Measurements from ENCODE around the gene UBE3D.
"Not testable (repeated sequence)": the region's sequence is repeated elsewhere in the genome, so short reads cannot be mapped to it uniquely, and the experiment has no call there.

UBE3D gene

DNA sequence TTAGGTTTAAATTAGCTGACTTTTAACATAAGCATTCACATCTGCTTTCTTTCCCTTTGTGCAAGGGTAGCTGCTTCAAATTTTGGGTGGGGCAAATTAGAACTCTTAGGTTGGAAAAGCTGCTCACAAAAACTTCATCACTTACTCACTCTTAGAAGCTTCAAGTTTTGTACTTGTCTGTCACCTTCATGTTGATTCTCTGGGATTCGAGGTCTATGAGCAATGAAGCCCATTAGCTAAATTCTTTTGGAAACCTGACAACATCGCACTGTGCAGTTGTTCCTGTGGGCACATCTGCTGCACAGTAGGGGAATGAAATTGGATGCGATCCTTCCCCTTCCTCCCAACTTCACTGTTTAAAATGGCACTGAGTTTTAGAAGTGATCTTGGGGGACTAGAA is 156.1 kb downstream of the UBE3D start:
- DNase-seq, result no peak

DNA sequence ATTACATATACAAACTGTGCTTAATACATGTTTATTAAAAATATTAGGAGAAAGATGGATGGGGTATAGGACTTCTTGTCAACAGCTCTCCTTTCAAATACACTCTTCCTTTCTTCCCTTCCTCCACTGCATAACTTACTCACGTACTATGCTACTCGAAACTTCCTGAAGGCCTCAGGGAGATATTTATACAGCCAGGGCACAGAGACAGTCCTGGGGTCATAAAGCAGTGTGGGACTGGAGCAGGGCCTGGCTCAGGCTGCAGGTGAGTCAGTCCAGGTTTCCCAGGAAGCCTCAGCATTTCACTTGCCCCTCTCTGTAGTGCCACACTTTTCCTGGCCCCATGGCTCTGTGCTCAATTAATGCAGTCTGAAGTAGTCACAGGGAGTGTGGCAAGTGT is 157.0 kb downstream of the UBE3D start:
- no peak for DNase-seq

DNA sequence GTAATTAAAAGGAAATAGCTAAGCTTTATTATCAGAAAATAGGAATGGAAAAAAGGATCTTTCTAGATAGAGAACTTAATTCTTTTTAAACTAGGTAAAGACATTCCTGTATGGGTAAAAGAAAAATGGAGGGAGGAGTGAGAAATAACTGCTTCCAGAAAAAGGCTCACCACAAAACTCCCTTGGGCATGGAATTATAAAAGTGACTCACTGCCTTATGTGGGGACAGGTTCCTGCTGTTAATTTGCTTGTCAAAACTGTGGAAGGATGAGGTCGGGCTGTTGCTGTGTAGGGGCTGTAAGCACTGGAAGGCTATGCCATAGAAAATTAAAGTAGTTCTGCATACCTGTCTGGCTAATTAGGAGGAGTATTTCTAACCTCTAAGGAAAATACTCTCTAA is 158.7 kb downstream of the UBE3D start:
- no peak for DNase-seq

DNA sequence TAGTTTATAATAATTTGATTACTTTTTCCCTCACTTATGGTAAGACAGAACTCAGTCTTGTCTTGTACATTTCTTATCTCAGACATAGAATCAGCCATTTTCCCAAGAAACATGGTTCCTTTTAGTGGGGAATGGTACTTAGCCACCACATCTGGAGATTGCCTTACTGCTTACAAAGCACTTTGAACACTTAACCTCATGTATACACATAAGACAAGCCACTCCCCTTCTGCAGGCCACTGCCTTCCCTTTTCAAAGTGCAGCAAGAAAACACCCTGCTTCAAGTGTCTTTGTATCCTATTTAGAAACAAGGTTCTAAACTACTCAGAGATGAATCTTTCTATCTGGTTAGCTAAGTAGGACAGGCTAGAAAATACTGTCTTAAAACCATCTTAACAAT is 159.2 kb downstream of the UBE3D start:
- DNase-seq, result no peak

DNA sequence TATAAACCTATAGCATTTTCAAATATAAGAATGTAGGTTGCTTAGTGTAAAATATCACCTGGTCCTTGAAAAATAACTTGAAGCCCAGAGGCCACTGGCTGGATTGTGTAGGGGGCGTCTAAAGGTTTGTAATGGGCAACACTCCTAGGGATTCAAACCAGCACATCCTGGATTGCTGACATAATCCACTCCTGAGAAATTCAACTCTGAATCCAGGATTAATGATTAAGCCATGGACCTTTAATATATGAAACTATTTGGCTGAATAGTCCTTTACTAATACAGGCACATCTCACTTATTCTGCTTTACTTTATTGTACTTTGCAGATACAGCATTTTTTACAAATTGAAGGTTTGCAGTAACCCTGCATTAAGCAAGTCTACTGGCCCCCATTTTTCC is 160.8 kb downstream of the UBE3D start:
- no peak for DNase-seq

DNA sequence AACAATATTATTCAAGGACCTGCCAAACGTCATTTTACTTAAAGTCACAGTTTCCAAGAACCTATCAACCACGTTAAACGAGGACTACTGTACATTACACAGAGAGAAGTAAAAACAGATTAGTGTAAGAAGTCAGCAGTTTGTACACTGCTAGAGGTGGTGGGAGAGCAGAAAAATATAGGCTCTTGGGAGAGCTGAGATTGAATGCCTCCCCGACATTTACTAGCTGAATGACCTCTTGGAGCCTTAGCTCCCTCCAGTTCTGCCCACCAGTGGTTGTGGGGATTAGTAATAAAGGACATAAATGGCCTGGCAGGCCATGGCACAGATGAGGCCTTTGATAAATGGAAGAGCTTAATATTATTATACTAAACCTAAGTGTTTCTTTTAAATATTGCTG is 161.4 kb downstream of the UBE3D start:
- DNase-seq, result no peak

DNA sequence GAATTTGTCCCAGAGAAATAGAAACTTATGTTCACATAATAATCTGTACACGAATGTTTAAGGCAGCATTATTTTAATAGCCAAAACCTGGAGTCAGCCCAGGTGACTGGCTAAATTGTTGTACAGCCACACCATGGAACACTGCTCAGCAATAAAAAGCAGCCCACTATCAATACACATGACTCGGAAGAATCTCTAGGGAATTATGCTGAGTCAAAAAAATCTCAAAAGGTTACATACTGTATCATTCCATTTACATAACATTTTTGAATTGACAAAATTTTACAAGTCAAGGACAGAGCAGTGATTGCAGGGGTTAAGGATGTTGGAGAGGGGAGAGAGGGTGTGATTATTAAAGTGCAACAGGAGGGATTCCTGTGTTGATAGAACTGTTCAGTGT is 163.4 kb downstream of the UBE3D start:
- DNase-seq, result no peak

DNA sequence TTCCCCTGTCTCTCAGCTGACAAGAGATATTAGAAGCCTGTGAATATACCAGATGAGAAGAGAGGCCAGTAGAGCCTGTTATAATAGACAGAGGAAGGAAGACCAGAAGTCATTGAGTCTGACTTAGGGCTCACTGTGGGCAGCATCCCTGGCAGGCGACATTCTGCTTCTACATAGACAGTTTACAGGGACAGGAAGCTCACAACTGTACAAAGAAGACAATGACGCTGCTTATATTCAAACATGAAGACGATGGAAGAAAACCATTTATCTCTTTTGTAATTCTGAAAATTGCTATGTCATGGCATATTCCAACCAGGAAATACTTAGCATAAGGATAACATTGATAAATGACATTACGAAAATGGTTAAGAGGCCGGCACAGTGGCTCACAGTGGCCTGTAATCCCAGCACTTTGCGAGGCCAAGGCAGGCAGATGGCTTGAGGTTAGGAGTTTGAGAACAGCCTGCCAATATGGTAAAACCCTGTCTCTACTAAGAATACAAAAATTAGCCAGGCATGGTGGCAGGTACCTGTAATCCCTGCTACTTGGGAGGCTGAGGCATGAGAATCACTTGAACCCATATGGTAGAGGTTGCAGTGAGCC is 170.9 kb downstream of the UBE3D start:
- DNase-seq, result no peak

DNA sequence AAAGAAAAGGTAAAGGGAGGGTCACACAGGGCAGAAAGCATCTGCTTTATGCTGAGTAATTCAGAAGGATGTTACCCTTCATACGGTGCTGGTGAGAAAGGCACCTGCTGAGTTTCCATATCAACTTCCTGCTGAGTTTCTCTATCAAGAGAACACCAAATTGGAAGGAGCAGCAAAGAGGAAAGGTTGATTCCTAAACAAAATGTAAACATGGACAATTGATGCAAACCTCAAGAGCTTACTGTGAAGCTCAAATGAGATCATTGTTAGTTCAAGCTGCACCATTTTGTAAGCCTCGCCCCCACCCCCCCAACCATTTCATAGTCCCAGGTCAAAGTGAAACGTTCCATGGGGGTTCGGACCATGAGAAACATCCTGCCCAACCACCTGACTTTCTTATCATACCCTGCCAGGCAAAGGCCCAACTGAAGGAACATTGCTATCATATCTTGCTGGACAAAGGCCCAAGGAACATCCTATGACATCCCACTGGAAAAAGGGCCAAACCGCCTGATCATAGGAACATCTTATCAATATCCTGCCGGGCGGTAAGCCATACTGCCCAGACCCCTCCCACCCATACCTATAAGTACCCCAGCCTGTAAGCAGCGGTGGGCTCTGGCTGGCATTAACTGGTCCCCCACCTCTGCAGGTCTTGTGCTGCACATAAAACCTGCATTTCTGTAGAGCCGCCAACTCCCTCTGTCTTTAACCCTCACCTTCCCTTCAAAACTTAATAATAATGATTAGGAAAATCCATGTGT is 171.6 kb downstream of the UBE3D start:
- DNase-seq, result no peak

DNA sequence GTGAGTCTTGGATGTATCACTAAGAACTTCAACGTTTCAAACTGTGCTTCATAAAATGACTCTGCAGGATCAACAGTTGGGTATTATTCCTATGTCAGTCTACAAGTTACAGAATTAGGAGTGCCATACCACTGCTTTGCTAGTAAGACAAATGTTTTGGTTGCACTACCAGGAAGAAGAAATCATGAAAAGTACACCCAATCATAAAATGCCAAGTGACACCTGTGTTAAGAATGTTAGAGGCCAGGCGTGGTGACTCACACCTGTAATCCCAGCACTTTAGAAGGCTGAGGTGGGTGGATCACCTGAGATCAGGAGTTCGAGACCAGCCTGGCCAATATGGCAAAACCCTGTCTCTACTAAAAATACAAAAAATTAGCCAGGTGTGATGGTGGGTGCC is 174.1 kb downstream of the UBE3D start:
- not testable (repeated sequence) for DNase-seq

DNA sequence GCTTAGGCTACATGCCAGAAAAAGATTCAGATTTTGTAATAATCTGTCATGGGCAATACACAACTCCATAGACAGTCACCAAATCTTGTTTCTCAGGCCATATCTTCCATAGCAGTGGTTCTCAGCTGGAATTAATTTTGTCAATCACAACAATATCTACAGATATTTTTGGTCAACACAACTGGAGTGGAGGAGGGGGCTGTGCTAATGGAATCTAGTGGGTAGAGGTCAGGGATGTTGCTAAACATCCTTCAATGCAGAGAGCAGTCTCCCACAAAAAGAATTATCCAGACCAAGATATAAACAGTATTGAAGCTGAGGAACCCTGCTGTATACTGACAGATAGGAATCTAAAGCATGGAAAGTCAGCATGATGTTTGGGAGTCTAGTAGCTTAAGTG is 174.6 kb downstream of the UBE3D start:
- no peak for DNase-seq

DNA sequence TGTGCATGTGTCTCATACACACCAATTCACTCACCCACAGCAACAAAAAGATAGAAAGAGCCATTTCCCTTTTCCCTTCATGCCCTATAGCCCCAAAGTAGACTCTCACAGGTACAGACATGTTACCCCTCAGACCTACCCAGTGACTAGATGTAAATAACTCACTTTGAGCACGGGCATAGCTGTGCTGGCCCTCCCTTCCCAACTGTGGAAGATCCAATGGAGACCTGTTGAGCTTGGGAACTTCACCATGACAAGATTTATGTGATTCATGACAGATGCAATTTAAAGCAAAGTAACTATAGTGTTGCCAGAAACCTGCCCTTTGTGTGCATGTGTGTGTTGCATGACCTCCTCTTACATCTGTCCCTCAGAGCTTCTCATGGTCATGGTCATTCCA is 175.4 kb downstream of the UBE3D start:
- DNase-seq, result no peak

DNA sequence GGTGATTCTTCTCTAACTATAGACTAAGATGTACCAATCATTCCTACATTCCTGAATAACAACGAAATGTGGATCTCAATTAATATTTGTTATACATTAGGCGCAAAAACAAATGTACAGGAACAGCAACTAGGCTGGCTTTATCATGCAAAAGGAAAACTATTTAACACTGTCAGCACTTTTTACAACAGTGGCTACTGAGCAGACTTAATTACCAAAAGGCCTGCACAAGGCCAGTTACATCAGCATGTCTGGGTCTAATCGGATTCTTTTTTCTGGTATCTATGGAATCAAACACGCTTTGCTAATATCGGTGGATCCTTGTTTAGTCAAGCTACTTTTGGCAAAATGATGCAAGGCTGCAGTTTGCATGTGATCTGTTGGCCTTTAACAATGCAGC is 176.5 kb downstream of the UBE3D start:
- DNase-seq, result no peak

DNA sequence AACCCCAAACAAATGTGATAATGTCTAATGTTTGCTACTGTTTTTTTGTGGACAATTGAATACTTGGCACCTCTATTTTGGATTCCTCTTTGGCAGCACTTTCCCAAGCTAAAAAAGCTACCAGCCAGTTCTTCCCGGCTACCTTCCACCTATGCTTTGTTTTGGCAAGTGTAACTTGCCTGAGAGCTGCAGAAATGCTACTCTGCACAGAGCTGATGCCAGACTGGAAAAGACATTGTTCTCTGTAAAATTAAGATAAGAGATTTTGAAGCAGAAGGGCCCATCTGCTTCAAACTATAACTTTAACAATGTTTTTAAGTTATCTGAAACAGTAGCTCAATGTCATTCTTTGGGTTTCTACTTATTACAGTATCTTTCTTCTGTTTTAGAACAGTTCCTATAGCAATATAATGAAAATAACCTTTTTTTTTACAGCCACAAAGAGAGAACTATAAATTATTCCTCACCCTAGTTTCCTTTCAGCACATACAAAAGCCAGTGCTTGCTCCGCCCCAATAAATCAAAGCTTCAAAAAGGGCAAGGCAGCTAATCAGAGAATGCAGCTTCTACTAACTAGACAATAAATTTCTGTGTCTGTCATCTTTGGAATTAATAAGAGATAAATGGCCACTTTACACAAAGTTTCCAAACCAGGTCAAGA is 183.1 kb downstream of the UBE3D start:
- peak in 1 of 3 experiments; percentile 55 for DNase-seq

DNA sequence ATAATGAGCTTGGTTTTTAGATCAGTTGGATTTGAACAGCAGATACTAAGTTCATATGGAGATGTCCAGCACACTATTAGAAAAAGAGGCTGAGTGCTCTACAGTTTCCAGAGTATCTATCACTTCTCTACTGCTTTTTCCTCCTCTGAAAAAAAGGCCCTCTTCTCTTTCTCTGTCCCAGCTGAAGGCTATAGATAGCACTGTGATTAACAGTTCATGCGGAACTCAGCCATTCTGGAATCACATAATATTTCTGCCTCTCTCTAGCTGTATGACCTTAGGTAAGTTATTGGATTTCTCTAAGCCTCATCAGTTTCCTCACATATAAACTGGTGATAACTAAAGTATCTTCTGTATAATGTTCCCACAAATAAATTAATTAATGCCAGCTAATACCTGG is 184.1 kb downstream of the UBE3D start:
- no peak for DNase-seq

DNA sequence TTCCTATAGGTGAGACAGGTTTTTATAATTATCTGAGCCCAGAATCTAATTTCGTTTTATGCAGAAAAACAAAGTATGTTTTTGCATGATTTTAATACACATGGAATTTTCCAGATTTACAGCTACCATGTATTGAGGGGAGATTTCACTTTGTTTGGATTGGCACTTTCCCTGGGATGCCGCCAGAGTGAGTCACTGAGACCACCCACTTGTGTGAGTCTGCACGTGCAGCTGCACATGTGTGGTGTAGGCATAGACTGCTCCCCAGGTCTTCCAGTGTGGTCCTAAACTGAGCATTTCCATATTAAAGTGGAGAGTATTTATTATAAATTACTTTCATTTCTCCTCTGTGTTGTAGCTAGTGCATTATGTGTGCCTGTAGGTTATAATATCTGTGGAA is 186.8 kb downstream of the UBE3D start:
- DNase-seq, result no peak

DNA sequence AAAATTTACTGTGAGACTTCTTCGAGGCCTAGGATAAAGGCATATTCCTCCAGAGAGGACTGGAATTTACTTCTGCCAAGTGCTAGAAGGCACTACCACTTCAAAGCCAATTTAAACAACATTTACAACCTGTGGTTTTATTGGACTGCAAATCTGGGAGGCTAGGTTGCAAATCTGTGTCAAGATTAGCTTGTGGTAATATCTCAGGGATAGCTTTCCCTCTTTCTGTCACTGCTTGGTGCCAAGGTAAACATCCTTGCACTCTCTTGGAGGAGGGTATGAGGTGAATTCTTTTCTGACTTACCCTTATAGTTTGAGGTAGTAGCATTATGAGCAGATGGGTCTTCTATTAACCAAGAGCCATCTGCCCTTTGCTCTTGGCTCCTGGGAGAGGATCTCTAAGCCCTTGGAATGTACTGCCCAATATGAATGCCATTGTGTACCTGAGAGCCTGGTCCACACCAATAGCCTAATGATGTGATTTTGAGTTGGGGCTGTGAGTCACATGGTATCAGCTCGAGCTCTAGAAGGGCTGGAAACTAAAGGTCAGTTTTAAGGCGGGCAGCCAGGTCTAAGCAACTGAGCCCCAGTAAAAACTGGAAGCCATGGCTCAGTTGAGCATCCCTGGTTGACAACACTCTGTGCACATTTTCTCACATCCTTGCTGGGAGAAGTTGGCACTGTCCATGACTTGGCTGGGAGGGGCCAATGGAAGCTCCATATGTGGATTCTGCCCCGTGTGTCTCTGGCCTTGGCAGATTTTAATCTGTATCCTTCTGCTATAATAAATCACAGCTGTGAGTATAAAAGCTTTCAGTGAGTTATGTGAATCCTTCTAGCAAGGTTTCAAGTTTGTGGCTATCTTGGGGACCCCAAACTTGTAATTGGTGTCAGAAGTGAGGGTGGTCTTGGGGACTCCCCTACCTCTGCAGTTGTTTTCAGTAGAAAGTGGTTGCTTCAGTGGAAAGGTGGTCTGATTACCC is 188.1 kb downstream of the UBE3D start:
- no peak for DNase-seq

DNA sequence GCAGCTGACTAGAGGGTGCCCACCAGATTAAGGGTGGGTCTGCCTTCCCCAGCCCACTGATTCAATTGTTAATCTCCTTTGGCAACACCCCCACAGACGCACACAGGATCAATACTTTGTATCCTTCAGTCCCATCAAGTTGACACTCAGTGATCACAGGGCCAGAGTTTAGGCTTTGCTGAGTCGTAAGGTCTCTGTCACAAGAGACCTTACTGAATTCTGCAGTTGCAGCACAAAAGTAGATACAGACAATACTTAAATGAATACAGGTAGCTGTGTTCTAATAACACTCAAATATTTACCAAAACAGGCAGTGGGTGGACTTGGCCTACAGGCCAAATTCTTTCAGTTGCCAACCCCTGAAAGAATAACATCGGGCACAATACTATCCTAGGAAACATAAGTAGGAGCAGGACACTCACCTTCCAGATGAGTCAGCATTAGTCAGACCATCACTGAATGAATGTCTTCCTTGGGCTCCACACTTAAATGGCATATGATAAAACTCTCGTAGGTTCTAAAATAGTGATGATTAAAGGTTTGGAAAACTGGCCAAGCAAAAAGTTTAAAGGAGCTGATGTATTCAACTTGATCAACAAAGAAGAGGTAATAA is 190.0 kb downstream of the UBE3D start:
- no peak for DNase-seq

DNA sequence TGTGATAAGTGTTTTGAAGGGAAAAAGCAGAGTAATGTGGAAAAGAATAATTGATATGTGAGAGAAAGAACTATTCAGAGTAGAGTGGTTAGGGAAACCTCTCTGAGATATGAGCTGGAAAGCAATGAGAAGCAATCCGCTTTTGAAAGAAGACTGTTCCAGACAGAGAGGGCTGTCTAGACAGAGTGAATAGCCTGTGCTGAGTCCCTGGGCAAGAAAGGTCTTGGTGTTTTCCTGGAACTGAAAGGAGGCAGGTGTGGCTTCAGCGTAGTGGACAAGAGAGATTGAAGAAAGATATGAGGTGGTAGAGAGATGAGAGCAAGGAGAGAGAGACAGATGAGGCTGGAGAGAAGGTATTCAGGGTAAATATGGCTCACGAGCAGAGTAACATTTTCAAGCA is 190.8 kb downstream of the UBE3D start:
- no peak for DNase-seq

DNA sequence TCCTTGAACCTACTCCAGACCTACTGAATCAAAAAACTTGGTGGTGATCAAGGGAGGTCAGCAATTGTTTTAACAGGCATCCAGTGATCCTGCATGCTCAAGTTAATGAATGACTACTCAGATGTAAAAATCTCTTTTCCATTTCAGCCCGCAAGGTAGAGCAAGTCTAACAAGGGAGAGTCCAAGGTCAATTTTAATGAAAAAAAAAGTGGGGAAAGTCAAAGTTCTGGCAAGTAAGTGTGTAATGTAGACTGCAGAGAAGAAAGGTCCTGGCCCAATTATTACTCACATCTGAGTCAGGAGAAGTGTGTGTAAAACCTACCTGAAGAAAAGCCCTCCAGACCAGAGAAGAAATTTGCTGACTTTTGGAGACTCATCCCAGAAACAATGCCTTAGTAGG is 193.5 kb downstream of the UBE3D start:
- no peak for DNase-seq

DNA sequence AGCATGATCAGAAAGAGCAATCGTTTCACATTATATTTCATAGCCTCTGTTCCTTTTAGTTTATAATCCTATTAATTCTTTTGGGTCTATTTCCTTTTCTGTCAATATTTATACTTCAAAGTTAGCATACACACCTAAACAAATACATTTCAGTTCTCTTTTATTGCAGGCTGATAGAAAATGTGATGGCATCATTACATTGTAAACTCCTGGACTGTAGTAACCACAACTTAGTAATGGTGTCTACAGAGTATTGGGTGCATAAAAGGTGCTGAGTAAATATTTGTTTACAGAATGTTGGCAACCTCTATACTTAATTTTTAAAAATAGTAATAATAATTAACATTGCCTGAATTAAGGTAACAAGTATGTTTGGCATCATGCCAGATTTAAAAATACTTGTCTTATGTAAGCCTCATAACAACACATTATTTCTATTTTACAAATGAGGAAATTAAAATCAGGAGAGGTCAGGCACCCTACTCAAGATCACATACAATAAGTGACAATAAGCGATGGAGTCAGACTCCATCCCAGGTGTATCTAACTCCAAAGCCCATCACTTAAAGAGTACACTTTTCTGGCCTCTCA is 195.0 kb downstream of the UBE3D start:
- DNase-seq, result peak in 1 of 3 experiments; percentile 15

DNA sequence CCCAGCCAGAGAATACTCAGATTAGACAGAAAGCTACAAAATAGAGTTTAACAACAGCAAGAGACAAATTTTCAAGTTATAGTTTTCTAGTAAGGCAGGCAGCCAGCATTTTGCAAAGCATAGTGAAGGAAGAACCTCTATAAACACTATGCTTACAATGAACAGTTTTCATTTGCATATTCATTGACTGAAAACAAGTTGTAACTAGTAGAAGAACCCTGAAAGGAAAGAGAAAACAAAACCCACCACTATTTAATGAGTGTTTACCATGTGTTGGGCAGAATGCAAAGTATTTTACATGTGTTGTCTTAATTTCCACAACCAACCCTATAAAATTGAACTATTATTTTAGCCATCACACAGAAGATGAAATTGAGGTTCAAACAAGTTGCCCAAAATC is 196.1 kb downstream of the UBE3D start:
- no peak for DNase-seq
